Epidermal melanocyte (primary cell): ENCODE results near the gene KRTAP5-6.
A peak's percentile ranks its signal among the peaks of the same experiment; 100 is the strongest.

Experiments
- DNase-seq: peaks from one replicate; pipeline ENCODE4 v3.0.0; 2011; ENCODE audit warnings: low spot score; ENCODE audit not compliant: insufficient read length

KRTAP5-6 gene

DNA sequence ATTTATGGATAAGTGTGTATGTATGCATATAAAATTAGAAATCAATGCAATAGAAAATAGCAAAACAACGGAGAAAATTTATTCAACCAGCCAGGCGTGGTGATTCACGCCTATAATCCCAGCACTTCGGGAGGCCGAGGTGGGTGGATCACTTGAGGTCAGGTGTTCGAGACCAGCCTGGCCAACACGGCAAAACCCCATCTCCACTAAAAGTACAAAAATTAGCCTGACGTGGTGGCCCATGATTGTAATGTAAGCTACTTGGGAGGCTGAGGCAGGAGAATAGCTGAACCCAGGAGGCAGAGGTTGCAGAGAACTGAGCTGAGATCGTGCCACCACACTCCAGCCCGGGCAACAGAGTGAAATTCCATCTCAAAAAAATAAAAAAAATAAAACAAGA, 5.5 kb downstream of the KRTAP5-6 start:
- no peak for DNase-seq

DNA sequence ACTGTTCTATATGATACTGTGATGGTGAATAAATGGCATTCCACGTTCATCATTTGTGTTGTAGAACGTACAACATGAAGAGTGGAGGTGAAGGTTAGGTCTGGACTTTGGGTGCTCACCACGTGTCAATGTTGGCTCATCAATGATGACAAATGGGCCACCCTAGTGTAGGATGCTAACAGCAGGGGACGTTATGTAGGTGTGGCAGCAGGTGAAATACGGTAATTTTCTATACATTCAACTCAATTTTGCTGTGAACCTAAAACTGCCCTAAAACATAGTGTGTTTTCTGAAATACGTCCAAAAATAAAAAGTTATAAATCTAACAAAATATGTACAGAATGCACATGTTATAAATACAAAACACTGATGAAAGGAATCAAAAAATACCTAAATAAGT, 6.2 kb downstream of the KRTAP5-6 start:
- no peak for DNase-seq

DNA sequence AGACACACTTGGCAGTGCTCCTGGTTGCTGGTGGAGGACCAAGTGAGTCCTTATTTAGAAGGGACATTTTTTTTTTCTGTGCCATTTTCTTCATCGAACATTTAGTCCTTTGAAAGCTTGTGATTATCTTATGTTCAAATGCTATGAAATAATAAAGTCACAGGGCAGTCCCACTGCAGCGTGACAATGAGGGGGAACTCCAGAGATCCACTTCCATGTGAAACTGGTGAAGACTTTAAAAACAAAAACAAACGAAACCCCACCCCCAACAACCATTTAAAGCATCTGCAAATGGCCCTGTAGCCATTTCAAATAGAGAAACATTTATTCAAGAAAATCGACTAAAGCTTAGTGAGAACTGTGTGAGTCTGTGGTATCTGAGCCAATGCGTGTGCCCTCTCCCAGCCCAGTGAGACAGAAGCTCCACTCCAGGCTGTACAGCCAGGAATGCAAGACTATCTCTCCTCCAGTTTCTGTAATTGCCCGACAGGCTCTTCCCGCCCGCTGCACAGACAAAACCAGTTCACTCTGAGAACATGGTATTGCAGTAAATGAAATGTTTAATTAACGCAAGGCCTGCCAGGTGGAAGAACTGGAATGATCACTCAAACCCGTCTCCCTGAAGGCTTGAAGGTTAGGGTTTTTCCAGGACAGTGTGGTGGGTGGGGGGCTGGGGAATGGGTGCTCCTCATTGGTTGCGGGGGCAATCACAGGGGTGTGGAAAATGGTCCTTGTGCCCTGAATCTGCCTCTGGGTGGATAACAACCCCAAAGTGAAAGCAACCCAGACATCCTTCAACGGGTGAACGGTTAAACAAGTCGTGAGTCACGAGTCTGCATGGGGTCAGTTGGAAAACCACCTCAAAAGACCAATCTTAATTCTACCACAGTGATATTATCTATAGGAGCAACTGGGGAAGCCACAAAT, 8.4 kb downstream of the KRTAP5-6 start:
- DNase-seq, result no peak

DNA sequence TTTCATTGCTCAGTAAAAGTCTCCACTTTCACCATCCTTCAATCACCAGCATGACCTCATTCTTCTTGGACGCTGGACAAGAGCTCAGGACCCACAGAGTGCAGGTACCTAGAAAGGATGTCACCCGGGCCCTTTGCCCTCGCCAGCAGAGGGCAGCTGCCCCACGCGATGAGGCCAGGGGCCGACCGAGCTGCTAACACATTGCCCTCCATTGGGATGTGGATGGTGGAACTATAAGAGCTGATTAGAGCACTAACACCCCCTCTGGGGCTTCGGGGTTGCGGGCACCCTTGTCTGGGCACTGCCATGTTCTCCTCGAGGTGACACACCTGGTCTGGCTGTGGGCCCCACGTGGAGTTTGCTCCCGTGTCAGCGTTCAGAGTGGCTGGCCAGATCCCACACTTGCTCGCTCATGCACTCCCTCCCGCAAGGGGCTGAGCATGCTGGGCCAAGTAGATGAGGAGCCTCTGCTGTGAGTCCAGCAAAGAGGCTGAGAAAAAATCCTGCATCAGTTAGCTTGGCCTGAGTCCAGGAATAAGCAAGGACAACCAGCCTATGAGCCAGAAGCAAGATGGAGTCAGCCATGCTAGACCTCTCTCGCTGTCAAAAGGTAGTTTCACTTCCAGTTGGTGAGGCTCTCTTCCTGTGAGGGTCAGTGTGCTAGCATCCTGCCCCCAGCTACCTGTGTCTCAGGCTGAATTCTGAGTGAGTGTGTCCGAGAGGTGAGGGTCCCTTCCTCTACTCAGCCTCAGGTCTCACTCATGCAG, 9.8 kb downstream of the KRTAP5-6 start:
- DNase-seq, result no peak

DNA sequence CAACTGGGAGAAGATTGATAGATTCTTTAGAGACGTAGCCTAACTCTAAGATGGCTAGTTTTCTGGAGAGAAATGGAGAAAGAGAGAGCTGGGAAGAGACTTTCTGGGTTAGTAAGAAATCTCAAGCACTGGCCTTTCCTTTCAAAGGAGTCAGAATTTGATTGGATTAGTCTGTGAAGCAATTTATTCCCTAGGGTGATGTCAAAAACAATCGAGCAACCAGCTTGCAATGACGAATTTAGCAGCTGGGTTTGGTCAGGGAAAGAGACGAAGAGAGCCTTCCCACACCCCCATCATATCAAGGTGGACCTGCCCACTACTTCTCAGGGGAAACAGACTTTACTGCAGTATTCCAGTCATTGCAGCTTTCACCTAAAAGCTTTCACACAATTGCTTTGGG, 10.8 kb downstream of the KRTAP5-6 start:
- DNase-seq, result no peak

DNA sequence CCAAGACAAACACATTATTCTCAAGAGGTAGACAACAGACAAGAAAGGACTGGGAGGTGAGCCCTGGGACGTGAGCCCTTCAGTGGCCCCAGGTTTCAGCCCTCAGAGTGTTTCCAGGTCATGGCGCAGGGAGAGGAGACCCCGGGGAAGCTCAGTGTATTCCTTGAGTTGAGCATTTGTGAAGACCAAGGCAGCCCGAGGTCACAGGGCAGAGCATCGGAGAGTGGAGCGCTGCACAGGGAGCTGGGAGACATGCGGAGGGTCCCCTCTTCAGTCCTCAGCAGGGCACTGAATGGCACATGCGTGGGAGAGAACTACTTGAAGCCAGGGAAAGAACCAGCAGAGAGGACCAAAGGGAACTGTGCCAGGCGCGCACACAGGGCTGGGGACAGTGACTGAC, 11.7 kb downstream of the KRTAP5-6 start:
- no peak for DNase-seq

DNA sequence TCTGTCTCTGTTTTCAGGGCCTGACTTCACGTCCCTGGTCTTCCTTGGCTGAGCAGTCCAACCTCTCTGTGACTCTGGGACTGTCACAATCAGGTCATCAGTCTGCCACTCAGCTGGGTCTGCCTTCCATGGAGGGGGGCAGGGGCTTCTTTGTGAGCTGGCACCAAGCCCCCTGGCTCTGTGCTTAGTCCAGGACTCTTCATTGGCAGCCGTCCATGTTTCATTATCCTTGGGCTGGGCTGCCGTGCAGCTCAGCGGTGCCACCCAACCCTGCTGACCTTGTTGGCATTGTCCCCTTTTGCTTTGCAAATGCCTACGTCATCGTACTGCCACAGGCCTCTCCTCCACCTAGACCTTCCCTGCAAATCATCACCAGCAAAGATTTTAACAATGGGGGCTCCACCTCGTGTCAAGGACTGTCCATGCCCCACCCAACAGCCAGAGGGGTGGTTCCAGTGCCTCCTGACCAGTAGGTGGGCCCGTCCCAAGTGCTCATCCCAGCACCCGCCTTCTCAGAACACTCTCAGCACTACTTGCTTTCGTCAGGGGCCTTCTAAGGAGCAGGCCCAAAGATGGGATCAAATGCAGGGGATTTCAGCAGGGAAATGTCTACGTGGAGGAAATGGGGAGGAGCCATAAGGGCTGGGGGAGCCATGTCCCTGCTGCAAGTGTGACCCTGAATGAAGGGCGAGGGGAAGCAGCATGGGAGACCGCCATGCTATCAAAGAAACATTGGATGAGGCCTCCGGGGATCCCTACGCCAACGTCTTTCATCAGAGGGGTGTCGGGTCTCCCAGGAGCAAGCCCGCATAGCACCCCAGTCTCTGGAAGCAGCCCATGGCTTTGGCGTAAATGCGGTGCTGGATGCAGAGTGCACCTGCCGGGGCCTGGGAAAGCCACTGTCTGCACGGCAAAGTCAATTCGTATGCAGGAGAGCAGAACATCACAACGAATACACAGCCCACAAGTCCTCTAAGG, 18.2 kb downstream of the KRTAP5-6 start:
- no peak for DNase-seq

DNA sequence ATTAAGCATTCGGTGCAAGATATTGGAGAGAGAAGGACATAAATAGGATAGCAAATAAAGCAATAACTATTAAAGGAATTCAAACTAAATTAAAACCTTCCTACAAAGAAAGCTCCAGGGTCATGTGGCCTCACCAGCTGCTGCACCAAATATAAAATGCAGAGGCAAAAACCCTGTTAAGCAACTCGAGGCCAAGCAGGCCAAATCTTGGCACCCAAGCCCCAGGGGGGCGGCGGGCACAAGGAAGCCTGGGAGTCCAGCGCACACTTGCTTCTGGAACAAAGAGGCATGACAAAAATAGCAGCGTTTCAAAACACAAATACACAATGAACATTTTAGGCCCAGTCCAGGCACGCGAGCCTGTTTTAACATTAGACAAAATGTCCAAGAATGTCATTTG, 20.8 kb downstream of the KRTAP5-6 start:
- peak; percentile 38 for DNase-seq

DNA sequence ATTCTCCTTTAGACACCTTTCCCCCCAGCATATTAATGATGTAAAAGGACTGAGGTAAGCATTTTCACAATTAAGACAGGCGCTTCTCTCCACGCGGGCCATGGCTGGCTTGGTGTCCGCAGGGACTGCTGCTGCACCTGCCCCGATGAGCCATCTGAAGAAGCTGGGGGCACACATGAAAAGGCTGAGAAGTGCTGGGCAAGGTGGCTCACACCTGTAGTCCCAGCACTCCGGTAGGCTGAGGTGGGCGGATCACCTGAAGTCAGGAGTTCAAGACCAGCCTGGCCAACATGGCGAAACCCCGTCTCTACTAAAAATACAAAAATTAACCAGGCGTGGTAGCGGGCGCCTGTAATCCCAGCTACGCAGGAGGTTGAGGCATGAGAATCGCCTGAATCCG, 21.3 kb downstream of the KRTAP5-6 start:
- no peak for DNase-seq

DNA sequence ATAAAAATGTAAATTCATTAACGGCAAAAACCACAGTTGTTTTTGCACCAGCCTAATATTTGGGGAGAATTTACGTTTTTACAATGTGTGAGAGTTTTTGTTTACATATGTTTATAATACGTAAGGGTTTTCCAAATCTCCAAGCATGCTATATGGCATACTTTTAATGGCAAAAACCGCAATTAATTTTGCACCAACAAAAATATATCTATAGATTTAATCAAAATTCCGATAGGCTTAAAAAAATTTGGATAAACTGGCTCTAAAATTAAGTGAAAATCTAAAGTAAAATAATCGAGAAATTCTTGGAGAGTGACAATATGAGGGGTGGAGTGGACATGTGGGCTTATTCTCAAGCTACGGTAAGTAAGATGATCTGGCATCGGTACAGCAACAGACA, 22.8 kb downstream of the KRTAP5-6 start:
- no peak for DNase-seq

DNA sequence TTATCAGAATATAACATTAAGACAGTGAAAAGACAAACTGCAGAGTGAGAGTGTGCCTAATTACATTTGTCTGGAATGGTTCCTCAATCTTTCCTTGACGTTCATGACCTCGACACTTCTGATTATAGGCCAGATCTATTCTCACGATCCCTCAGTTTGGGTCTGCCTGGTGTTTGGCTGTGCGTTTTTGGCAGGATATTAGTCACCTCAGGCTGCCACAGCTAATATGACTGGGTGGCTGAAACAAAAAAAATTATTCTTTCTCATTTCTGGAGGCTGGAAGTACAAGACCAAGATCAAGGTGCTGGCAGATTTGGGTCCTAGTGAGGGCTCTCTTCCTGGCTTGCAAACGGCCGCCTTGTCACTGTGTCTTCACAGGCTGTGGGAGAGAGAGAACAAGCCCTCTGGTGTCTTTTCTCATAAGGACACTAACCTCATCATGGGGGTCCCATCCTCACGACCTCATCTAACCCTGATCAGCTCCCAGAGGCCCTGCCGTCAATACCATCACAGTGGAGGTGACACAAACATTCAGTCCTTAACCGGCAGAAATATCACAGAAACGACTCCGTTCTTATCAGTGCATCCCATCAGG, 30.2 kb downstream of the KRTAP5-6 start:
- no peak for DNase-seq

DNA sequence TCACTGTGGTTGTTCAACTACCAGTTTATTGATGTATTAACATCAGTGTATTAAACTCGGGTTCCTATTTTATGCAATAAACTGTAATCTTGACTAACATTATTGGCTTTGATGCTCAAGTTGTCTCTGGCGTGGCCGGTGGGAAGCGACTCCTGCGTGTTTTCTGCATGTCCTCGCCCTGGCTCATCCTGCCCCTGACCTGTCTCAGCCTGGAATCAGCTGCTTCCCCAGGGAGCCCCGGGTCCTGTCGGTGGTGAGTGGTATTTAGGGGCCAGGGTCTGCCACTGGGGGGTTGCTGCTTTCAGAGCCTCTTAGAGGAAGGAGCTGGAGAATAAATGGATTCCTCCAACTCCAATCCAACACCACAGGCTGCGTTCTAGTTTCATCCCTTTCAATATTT, 30.9 kb downstream of the KRTAP5-6 start:
- DNase-seq, result no peak

DNA sequence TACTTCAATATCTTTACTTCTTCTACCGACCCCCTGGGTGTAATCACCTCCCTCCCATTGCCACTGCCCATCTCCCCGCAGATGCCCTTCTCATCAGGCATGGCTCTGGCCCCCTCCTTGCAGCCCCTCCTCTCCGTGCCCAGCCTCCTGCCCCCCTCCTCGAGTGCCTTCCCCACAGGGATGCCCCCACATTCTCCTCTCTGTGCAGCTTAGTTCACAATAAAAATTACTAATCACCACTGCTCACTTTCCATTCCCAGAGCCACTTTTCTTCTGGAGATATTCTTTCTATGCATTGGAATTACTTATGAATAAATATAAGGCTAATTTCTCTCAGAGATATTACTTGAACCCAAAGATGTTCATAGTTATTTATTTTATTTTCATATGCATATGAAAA, 31.3 kb downstream of the KRTAP5-6 start:
- DNase-seq, result no peak

DNA sequence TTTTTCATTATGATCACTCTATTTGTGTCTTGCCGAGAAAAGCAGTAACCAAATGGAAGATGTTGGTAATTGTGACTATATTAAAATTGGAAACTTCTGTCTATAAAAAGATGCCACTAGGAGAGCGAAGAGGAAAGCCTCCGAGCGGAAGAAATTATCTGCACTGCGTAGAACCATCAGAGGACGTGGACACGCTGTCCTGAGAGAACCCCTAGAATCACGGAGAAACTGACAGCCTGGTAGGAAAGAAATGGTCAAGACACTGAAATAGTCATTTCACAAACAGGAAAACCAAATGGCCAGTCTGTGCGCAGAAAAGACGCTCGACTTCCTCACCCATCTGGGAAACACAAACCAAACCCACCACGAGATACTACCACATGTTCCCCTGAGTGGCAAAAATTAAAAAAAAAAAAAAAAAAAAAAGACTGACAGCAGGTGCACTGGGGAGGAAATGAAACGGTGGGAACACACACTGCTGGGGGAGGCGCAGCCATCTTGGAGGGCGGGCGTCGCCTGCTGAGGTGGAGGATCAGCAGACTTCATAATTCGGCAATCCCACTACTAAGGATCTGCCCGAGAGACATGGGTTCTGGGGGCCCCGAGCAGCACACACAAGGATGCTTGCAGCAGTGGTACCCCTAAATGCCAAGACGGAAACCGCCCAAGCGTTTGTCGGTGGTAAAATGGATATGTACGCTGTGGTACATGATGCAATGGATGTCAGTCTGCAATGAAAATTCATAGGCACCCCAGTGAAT, 32.1 kb downstream of the KRTAP5-6 start:
- DNase-seq, result no peak

DNA sequence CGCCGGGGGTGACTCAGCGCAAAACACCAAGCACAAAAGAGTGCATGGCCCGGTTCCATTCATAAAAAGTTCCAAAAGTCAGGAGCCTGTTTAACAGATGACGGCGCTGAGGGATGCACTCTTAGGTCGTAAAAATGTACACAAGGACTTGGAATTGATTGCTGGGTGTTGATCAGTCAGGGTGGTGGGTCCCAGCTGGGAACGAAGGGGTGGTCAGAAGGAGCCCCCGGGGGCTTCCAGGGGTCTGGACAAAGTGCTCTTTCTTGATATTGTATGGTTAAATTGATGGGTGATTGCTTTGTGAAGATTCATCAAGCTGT, 32.7 kb downstream of the KRTAP5-6 start:
- DNase-seq, result peak; percentile 20

DNA sequence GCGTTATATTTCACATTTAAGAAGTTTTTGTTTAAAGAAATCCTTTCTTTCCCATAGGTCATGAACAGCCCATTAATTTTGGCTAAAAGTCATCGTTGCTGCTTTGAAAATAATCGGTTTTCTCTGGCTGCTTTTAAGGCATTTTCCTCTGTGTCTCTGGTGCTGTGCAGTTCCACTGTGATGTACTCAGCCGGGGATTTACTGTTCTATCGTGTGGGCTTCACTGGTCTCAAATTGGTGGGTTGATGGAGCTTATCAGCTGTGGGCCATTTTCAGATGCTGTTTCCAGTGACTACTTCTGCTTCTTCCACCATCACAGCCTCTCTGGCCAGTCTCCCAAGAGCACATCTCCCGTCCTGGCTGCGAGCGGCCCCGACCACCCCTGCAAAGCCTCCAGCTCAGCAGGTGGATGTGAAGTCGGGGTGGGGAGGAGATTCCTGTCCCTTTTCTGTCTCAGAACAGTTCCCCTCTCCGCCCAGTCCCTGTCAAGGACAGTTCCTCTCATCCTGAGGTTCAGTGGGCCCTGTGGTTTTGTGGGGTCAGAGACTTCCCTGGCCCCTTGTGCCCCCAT, 33.1 kb downstream of the KRTAP5-6 start:
- no peak for DNase-seq

DNA sequence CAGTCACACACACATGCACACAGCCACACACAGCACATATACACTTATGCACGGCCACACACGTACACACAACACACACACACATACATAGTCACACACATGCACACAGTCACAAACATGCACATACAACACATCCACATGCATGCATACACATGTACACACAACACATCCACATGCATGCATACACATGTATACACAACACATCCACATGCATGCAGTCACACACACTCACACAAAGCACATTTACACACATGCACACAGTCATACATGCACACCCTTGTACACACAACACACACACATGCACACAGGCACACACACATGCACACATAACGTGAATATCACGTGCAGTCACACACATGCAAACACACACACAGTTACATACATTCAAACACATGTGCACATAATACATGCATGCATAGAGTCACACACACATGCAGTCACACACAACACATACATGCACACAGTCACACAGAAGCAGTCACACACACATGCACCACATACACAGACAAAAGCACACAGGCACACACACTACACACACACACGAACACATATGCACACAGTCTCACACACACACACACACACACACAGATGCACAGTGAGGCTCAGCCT, 34.6 kb downstream of the KRTAP5-6 start:
- DNase-seq, result no peak

DNA sequence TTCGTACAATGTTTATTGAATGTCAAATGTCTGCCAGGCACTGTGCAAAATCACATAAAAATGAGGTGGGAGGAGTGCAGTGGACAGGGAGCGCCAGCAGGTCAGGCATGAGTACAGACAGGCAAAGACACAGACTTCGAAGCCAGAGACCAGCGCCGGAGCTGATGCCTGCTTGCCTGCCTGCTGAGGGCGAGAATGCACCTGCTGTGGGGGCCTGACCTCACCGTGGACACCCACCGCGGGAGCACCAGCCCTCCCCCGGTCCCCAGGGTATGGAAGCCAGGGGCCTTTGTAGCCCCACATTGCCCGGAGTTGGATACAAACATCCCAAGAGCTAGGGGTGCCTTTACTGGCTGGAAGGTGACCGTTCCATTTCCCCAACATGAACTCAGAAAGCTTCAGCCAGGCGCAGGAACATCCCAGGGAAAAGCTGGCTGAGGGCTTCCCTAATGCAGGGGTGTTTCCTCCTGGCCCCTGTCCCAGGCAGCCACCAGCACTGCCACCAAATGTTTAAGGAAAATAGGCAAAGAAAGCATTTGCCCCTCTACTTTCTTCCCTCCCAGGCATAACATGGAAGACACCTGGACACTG, 35.5 kb downstream of the KRTAP5-6 start:
- no peak for DNase-seq

DNA sequence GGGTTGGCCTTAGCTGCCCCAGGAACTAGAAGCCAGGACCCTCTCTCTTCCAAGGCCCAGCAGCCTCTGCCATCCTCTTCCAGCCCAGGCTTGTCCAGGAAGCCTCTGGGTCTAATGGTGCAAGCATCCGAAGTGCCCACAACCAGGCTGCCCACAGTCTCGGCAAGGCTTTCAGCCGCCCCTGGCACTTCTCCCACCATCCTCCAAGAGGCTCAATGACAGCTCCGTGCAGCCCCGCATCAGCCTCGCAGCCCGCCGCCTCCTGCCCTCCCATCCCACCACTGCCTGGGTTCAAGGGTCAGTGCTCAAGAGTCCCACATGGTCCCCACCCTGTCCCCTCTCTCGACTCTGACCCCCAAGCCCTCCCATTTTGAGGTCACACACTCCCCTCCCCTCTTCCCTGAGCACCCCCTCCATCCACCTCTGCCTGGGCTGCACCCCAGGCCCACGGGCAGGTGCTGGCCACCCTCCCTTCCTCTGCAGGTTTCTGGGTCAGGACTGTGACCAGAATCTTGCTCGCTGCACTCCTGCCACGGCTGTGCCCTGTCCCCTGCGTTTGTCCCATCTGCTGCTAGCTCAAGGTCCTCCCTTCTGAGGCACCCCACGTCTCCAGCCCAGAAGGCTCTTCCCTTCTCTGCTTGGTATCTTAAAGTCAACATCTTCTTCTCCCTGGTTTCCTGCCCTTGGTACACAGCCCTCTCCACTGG, 36.2 kb downstream of the KRTAP5-6 start:
- DNase-seq, result no peak
